ENCODE results near the gene SMCO2. TPM values are rescaled to one million over a fixed set of nuclear protein-coding genes. Genes with fewer than 3 reads are reported as not detected.

The SMCO2 gene
- total RNA-seq, 1 donor from 2014 or later, result not detected

DNA sequence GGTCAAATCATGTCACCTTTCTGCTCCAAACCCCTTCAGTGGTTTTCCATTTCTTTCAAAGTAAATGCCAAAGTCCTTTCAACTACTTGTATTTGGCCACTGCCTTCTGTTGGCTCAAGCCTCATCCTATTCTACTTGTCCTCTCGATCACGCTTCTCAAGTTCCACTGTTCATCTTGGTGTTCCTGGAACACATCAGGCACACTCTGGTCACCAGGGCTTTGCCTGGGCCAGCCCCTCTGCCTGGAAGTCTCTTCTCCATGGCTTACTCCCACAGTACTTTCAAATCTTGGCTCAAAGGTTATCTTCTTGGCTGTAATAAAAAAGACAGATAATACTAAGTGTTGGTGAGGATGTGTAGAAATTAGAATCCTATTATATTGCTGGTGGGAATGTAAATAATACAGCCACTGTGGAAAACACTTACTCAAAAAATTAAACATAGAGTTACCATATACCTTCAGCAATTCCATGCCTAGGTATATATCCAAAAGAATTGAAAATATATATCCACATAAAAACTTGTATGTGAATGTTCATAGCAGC, 60.2 kb downstream of the SMCO2 start:
- TF ChIP-seq, protein P1, sequence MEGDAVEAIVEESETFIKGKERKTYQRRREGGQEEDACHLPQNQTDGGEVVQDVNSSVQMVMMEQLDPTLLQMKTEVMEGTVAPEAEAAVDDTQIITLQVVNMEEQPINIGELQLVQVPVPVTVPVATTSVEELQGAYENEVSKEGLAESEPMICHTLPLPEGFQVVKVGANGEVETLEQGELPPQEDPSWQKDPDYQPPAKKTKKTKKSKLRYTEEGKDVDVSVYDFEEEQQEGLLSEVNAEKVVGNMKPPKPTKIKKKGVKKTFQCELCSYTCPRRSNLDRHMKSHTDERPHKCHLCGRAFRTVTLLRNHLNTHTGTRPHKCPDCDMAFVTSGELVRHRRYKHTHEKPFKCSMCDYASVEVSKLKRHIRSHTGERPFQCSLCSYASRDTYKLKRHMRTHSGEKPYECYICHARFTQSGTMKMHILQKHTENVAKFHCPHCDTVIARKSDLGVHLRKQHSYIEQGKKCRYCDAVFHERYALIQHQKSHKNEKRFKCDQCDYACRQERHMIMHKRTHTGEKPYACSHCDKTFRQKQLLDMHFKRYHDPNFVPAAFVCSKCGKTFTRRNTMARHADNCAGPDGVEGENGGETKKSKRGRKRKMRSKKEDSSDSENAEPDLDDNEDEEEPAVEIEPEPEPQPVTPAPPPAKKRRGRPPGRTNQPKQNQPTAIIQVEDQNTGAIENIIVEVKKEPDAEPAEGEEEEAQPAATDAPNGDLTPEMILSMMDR (IDR thresholded peaks at IDR 0.05; ENCODE audit: unreplicated experiment), result no peak
- Mint-ChIP-seq H3K9me3 (peaks cover 12% of the 10 kb centered on the region), H3K4me1 (peaks cover 16% of the 10 kb centered on the region), H3K36me3 (no peaks in the 10 kb centered on the region), H3K4me3 (no peak overlapping the region), H3K27ac (no peak overlapping the region), H3K27me3 (ENCODE audit: low read depth) (no peaks in the 10 kb centered on the region)
- DNase-seq (ENCODE audit: low spot score in 2 of 2, unreplicated experiment in 2 of 2), result no peak

DNA sequence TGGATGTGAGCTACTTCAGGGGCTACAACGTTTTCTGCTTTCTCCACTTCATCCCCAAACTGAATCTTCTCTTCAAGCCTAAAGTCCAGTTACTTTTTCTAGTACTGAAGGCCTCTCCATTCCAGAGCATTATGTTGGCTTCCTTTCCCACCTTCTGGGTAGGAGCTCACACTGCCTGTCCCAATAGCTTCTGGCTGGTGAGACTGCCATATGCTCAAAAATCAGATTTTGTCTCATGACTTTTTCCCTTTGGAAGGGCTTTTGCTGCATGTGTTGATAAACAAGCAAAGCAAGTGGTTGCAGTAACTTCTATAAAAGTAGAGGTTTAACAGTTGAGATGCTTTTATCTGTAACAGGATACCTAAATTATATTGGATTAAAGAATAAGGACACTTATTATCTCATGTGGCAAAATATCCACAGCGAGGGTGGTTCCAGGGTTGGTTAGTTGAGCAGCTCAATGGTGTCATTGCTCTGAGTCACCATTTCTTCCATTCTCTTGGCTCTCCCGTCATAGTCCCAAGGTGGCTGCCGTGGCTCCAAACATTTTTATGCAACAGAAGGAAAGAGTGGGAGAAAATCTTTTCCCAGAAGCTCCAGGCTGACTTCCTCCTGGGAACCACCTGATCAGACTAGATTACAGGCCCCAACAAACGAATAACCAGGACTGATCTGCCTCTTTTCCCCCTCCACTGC, 62.3 kb downstream of the SMCO2 start:
- H3K27me3 Mint-ChIP-seq (ENCODE audit: low read depth), result no peaks in the 10 kb centered on the region
- H3K36me3 Mint-ChIP-seq, result no peaks in the 10 kb centered on the region
- H3K9me3 Mint-ChIP-seq, result peaks cover 4% of the 10 kb centered on the region
- H3K4me3 Mint-ChIP-seq, result no peak overlapping the region
- DNase-seq (ENCODE audit: low spot score in 2 of 2, unreplicated experiment in 2 of 2), result no peak
- no peak overlapping the region for H3K27ac Mint-ChIP-seq
- H3K4me1 Mint-ChIP-seq, result peaks cover 33% of the 10 kb centered on the region
- TF ChIP-seq, protein P1 (IDR thresholded peaks at IDR 0.05; ENCODE audit: unreplicated experiment), result no peak

DNA sequence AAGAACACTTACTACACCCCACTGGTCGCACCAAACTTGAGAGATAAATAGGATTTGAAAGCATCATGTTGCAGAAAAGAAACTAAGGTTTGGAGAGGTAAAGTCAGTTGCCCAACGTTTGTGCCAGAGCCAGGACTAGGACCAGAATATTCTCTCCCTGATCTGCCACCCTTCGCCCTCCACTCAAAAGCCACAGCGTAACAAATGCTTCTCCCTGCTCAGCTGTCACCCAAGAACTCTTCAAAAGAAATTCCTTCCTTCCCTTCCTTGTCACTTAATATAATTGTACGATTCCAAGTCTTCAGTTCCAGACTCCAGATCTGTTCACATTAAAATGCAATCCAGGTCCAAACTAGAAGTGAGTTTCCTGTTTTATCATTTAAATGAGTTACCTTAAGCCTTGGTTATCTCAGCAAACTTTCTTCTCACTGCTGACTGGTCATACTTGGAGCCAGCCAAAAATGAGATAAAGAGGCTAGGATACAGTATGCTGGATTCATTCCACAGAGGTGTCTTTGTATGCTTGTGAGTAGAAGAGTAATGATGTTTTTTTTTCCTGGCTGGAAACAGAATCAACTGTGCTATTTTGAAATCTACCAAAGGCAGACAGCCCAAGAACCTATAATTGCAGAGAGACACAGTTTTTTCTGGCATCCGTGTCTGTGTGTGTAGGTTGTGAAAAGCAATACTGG, 64.6 kb downstream of the SMCO2 start:
- no peak for DNase-seq (ENCODE audit: low spot score in 2 of 2, unreplicated experiment in 2 of 2)
- Mint-ChIP-seq H3K27me3 (ENCODE audit: low read depth) (no peaks in the 10 kb centered on the region), H3K27ac (peak overlapping the region; percentile 94), H3K9me3 (peaks cover 4% of the 10 kb centered on the region), H3K4me1 (peaks cover 43% of the 10 kb centered on the region), H3K36me3 (no peaks in the 10 kb centered on the region), H3K4me3 (peak overlapping the region; percentile 3)
- TF ChIP-seq, protein P1 (IDR thresholded peaks at IDR 0.05; ENCODE audit: unreplicated experiment), result no peak

DNA sequence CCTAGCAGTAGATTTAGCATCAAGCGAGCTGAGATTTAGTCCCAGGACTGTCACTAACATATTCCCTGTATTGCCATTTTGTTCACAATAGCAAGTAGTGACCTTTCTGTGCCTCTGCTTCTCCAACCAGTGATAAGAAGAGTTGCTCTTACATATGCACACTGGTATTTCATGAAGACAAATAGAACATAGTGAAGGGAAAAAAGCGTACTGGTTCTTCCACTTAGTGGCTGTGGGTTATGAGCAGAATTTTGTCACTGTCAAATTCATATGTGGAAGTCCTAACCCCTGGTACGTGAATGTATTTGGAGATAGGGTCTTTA, 65.1 kb downstream of the SMCO2 start:
- no peak overlapping the region for H3K4me3 Mint-ChIP-seq
- DNase-seq (ENCODE audit: low spot score in 2 of 2, unreplicated experiment in 2 of 2), result no peak
- TF ChIP-seq, protein P1 (IDR thresholded peaks at IDR 0.05; ENCODE audit: unreplicated experiment), result no peak
- H3K36me3 Mint-ChIP-seq, result no peaks in the 10 kb centered on the region
- no peaks in the 10 kb centered on the region for H3K27me3 Mint-ChIP-seq (ENCODE audit: low read depth)
- H3K9me3 Mint-ChIP-seq, result peaks cover 3% of the 10 kb centered on the region
- H3K27ac Mint-ChIP-seq, result peak overlapping the region; percentile 94
- H3K4me1 Mint-ChIP-seq, result peaks cover 48% of the 10 kb centered on the region

DNA sequence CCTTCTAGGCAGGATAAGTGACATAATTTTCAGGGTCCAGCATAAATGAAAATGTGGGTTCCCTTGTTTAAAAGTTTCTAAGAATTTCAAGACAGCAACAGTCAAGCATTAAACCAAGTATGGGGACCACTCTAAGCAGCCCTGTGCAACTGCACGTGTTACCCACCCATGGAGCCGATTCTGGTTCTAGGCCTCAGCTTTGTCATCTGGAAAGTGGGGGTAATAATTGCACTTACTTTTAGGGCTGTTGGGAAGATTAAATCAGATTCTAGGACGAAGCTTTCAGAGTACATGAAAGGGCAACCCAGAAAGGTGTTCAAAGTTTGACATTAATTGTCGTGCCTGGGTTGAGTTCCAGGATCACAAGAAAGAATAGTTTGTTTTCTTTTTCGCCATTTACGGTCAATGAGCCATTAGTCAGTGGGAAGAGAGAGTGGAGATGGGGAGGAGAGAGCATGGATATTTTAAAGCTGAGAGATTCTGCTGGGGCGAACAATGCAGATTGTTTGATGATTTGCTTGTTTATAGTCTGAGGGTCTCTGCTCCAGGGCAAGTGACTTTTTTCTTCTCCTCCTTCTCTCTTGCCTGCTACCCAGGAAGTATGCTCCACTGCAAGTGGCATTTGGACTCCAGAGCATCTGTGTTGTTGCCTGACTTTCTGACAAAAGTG, 66.8 kb downstream of the SMCO2 start:
- no peak overlapping the region for H3K4me3 Mint-ChIP-seq
- H3K27ac Mint-ChIP-seq, result peak overlapping the region; percentile 90
- TF ChIP-seq, protein P1 (IDR thresholded peaks at IDR 0.05; ENCODE audit: unreplicated experiment), result no peak
- H3K9me3 Mint-ChIP-seq, result no peaks in the 10 kb centered on the region
- no peaks in the 10 kb centered on the region for H3K27me3 Mint-ChIP-seq (ENCODE audit: low read depth)
- no peaks in the 10 kb centered on the region for H3K36me3 Mint-ChIP-seq
- peaks cover 62% of the 10 kb centered on the region for H3K4me1 Mint-ChIP-seq
- DNase-seq (ENCODE audit: low spot score in 2 of 2, unreplicated experiment in 2 of 2), result no peak

Data from mesothelial cell of epicardium (in vitro differentiated cells).